Lung (tissue), 12 donors: Measurements from ENCODE around the gene LCN10. TPM values are rescaled to one million over a fixed set of nuclear protein-coding genes. Genes with fewer than 3 reads are reported as not detected.

Experiments
- ATAC-seq: fragments of 200-7000 bp; cut with Tn5 transposase; one replicate; pipeline ENCODE4 v1.9.1; 2020; ENCODE audit warnings: moderate number of reproducible peaks; ENCODE audit not compliant: insufficient read depth, low FRiP score
- DNase-seq, 3 donors: peaks; one replicate each; pipeline ENCODE4 v3.0.0-alpha.2; 2013 to 2017
- H3K27ac ChIP-seq, 2 donors: one replicate each; pipeline ENCODE4 v1.5.1; 2013; ENCODE audit warnings: mild to moderate bottlenecking in 2 of 2, moderate library complexity in 2 of 2, control low read depth in 1 of 2, inconsistent platforms in 1 of 2, low read depth in 1 of 2, low read length in 1 of 2
- H3K27me3 ChIP-seq, 3 donors: one replicate each; pipeline ENCODE4 v1.5.1; 2013; ENCODE audit warnings: low read length in 2 of 3; ENCODE audit not compliant: control insufficient read depth in 3 of 3, insufficient read depth in 3 of 3
- H3K36me3 ChIP-seq, 4 donors: one replicate each; pipeline ENCODE4 v1.5.1; 2013; ENCODE audit warnings: low read length in 4 of 4, mild to moderate bottlenecking in 1 of 4, moderate library complexity in 1 of 4; ENCODE audit not compliant: control insufficient read depth in 4 of 4, insufficient read depth in 4 of 4
- H3K4me1 ChIP-seq, 5 donors: one replicate each; pipeline ENCODE4 v1.5.1; 2013; ENCODE audit warnings: low read length in 5 of 5, mild to moderate bottlenecking in 2 of 5, moderate library complexity in 1 of 5; ENCODE audit not compliant: control insufficient read depth in 5 of 5, insufficient read depth in 5 of 5
- H3K4me3 ChIP-seq: one replicate; pipeline ENCODE4 v1.5.1; 2013; ENCODE audit warnings: mild to moderate bottlenecking, control low read depth, moderate library complexity
- H3K9ac ChIP-seq, 2 donors: one replicate each; pipeline ENCODE4 v1.5.1; 2013; ENCODE audit warnings: low read length in 2 of 2, control low read depth in 1 of 2; ENCODE audit not compliant: insufficient read depth in 1 of 2
- H3K9me3 ChIP-seq, 4 donors: one replicate each; pipeline ENCODE4 v1.5.1; 2013; ENCODE audit warnings: low read length in 3 of 4, mild to moderate bottlenecking in 1 of 4, moderate library complexity in 1 of 4; ENCODE audit not compliant: control insufficient read depth in 4 of 4, insufficient read depth in 3 of 4
- WGBS, 2 donors: extraction: QIAGEN DNeasy Blood & Tissue Kit; methylation state at CpG; one replicate each; pipeline ENCODE4 v1.1.7; 2013; 5-methylcytosine and 5-hydroxymethylcytosine counted together
- polyA plus RNA-seq, 2 donors: library from polyadenylated mRNA; stranded (reverse); fragments of 200-250 nt; gene quantifications; one replicate each; pipeline ENCODE4 v1.2.1, GENCODE V29; 2013
- total RNA-seq, 2 donors: library from RNA; depleted of rRNA in 1 of 2; stranded (reverse); fragments of >200 nt in 1 of 2; gene quantifications; one replicate each; pipeline ENCODE4 v1.2.1, GENCODE V29; 2014 to 2021
- TF ChIP-seq, protein P1 (sequence below): IDR thresholded peaks from 2 replicates; pipeline ENCODE4 v1.5.1; 2012; ENCODE audit warnings: mild to moderate bottlenecking; ENCODE audit errors: control extremely low read depth, extremely low read depth
- donor health status: control.
- donor health status: control.
- donor health status: Bipolar disorder and iron deficiency.
- donor health status: healthy.
- donor health status: DM: yes; HTN: yes; CAD: no.

LCN10 gene
- total and polyA plus RNA-seq, 4 donors = 0.72 to 6.4 (median 4.7) TPM; not detected in 1

DNA sequence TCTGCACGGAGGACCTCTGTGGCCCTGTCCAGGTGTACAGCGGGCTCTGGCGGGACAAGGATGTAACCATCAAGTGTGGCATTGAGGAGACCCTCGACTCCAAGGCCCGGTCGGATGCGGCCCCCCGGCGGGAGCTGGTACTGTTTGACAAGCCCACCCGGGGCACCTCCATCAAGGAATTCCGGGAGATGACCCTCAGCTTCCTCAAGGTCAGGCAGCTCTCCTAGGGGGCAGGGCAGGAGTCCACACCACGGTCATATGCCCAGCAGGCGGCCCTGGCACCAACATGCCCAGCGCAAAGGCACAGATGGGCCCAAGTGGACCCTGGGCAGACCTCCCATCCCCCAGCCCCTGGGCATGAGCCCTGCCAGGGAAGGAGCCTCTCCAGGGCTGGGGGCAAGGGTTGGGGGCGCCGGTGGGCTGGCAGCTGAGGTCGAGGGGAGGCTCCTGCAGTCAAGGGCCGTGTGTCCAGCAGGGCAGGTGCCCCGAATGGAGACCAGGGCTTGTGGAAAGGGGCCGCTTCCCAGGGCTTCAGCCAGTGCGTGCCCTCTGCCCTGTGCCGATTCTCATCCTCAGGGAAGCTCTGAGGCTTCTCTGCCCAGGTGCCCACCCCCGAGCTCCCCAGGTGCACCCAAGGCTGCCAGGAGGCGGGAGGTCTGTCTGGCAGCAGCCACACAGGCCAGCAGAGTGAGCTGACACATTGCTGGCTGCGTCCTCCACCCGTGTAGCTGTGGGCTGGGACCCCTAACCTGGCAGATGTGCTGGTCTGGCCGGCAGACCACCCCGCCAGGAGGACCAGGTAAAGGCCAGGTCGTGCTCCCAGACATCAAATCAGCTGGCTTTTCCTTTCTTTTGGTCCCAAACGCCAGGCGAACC lies 20.4 kb downstream of the LCN10 start:
- Histone ChIP-seq H3K9me3 (no peaks in the 10 kb centered on the region), H3K36me3 (peaks cover 5 to 47% (median 24%) of the 10 kb centered on the region in 4 donors), H3K27ac (peak overlapping the region in 1 of 2 donors; percentile 23), H3K27me3 (no peaks in the 10 kb centered on the region), H3K9ac (no peak overlapping the region), H3K4me3 (no peak overlapping the region), H3K4me1 (peaks cover 0 to 31% (median 19%) of the 10 kb centered on the region in 5 donors)
- DNase-seq (no peak), ATAC-seq (no peak)
- TF ChIP-seq, protein P1, sequence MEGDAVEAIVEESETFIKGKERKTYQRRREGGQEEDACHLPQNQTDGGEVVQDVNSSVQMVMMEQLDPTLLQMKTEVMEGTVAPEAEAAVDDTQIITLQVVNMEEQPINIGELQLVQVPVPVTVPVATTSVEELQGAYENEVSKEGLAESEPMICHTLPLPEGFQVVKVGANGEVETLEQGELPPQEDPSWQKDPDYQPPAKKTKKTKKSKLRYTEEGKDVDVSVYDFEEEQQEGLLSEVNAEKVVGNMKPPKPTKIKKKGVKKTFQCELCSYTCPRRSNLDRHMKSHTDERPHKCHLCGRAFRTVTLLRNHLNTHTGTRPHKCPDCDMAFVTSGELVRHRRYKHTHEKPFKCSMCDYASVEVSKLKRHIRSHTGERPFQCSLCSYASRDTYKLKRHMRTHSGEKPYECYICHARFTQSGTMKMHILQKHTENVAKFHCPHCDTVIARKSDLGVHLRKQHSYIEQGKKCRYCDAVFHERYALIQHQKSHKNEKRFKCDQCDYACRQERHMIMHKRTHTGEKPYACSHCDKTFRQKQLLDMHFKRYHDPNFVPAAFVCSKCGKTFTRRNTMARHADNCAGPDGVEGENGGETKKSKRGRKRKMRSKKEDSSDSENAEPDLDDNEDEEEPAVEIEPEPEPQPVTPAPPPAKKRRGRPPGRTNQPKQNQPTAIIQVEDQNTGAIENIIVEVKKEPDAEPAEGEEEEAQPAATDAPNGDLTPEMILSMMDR = no peak
- 78 to 88% methylated on average over 31 of the region's 31 CpGs for WGBS, 2 donors

- TF ChIP-seq, protein P1 = no peak
- H3K27me3 ChIP-seq = no peaks in the 10 kb centered on the region
- no peaks in the 10 kb centered on the region for H3K9me3 ChIP-seq
- no peak overlapping the region for H3K9ac ChIP-seq
- H3K27ac ChIP-seq = peak overlapping the region; percentile 38 to 68
- H3K4me1 ChIP-seq = peaks cover 0 to 27% (median 19%) of the 10 kb centered on the region in 5 donors
- H3K4me3 ChIP-seq = no peak overlapping the region
- ATAC-seq = no peak
- 66 to 68% methylated on average over 30 of the region's 30 CpGs for WGBS, 2 donors
- no peak for DNase-seq
- H3K36me3 ChIP-seq = peaks cover 5 to 46% (median 23%) of the 10 kb centered on the region in 4 donors
Measured at GRCh38 chr9:136721339-136722092, 21.2 kb downstream of the LCN10 start.

GRCh38 chr9:136720898-136721338 lies 21.8 kb downstream of the LCN10 start:
- Histone ChIP-seq H3K36me3 (peaks cover 5 to 41% (median 17%) of the 10 kb centered on the region in 4 donors), H3K4me3 (no peak overlapping the region), H3K4me1 (peaks cover 0 to 23% (median 13%) of the 10 kb centered on the region in 5 donors), H3K9me3 (no peaks in the 10 kb centered on the region), H3K27me3 (no peaks in the 10 kb centered on the region), H3K9ac (no peak overlapping the region), H3K27ac (peak overlapping the region; percentile 43 to 79)
- TF ChIP-seq, protein P1 = no peak
- DNase-seq (no peak), ATAC-seq (no peak)
- WGBS, 2 donors = 69 to 74% methylated on average over 10 to 11 of the region's 11 CpGs
